WI38 (cell line): Measurements from ENCODE around the gene VPS25.

Experiments used
- H3K4me3 ChIP-seq: 2 replicates; pipeline ENCODE4 v1.5.1; 2011; ENCODE audit warnings: low read depth, mild to moderate bottlenecking, control low read depth, low read length
- CTCF ChIP-seq: IDR thresholded peaks from 2 replicates; pipeline ENCODE4 v1.5.1; 2012; ENCODE audit warnings: low read depth, mild to moderate bottlenecking, control low read depth, low read length

The VPS25 gene

GRCh38 chr17:42781639-42782165 lies 8.5 kb downstream of the VPS25 start:
- TF ChIP-seq CTCF = no peak
- peak overlapping the region; percentile 68 for H3K4me3 ChIP-seq

DNA sequence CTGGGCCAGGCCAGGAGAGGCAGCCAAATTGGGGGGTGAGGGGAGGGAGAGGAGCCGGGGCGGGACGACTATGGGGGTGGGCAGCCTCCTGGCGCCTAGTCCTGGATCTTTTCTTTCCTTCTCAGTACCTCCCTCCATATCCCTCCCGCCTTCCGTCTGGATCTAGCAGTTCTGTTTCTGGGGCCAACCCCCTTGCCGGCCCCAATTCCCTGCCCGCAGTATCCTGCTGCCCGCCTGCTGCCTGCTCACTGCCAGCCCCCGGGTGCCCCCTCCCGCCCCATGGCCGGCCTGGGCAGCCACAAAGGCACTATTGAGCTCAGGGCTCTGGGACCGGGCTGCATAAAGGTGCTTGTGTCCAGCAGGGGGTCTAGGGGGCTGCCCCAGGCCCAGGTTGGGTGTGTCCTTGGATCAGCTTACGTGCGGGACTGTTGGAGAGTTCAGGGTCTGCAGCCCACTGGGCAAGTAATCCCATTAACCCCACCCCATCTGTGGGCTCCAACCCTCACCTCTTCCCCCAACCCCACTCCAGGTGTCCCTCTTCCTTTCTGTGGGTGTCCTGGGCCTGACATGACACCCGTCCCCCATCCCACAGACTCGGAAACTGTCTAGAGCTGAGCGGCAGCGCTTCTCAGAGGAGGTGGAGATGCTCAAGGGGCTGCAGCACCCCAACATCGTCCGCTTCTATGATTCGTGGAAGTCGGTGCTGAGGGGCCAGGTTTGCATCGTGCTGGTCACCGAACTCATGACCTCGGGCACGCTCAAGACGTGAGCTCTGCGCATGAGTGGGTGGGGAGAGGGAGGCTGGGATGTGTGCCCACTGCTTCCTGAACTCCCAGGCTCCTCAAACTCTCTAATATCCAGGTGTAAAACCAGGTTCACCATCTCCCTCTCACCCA lies 9.2 kb downstream of the VPS25 start:
- H3K4me3 ChIP-seq = peak overlapping the region; percentile 68

GRCh38 chr17:42783062-42783790 lies 10.0 kb downstream of the VPS25 start:
- TF ChIP-seq CTCF = no peak
- H3K4me3 ChIP-seq = peak overlapping the region; percentile 68; the same call in 1 of the 2 replicates

More for the DNA sequence above, 9.2 kb downstream of the VPS25 start:
- no peak for TF ChIP-seq CTCF

DNA sequence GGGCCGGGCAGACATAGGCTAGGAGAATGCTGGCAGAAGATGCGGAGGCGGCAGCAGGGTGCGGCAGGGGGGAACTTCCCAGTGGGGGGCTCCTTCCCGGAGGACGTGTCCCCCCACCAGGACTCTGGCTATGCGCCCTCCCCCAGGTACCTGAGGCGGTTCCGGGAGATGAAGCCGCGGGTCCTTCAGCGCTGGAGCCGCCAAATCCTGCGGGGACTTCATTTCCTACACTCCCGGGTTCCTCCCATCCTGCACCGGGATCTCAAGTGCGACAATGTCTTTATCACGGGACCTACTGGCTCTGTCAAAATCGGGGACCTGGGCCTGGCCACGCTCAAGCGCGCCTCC lies 10.5 kb downstream of the VPS25 start:
- peak overlapping the region; percentile 68; the same call in 1 of the 2 replicates for H3K4me3 ChIP-seq
- no peak for TF ChIP-seq CTCF

DNA sequence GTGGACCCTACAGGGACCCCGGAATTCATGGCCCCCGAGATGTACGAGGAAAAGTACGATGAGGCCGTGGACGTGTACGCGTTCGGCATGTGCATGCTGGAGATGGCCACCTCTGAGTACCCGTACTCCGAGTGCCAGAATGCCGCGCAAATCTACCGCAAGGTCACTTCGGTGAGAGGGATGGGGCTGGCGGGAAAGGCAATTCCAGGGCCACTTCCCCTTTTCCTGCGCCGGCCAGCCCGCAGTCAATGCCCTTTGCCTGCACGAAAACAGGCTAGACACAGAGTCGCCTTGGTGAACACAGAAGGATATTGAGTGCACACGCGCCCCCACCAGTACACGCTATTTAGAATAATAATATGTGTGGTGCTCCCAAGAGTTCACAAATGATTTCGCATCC lies 11.2 kb downstream of the VPS25 start:
- no peak overlapping the region for H3K4me3 ChIP-seq
- no peak for TF ChIP-seq CTCF

- TF ChIP-seq CTCF = no peak
- H3K4me3 ChIP-seq = no peak overlapping the region
Measured at GRCh38 chr17:42784811-42785592, 11.8 kb downstream of the VPS25 start.
